Left ventricle myocardium superior (tissue), 1 donor: ENCODE data around the gene CYP26B1. TPM values are rescaled to one million over a fixed set of nuclear protein-coding genes. Genes with fewer than 3 reads are reported as not detected.
A peak's percentile ranks its signal among the peaks of the same experiment; 100 is the strongest.

Experiments
- ATAC-seq: fragments of 200-7000 bp; cut with Tn5 transposase; one replicate; pipeline ENCODE4 v1.9.1; 2020; ENCODE audit warnings: mild to moderate bottlenecking, moderate library complexity
- DNase-seq: peaks from one replicate; pipeline ENCODE4 v3.0.0-alpha.2; 2020
- intact Hi-C: fragments of 100-400 bp; cut with micrococcal nuclease; formaldehyde crosslinking; loops from one replicate; pipeline ENCODE4 v1.11.0; 2022
- total RNA-seq: library from RNA; stranded (reverse); fragmentation: NEBNext Ultra II Directional; extraction: Animal tissue kit (Norgen Biotek cat#: 25700); gene quantifications from one replicate; pipeline ENCODE4 v1.2.1, GENCODE V29; 2021
- donor health status: DM: no; HTN: yes; CAD: no; lungs with severe emphysema.

The CYP26B1 gene
- total RNA-seq, 1 donor from 2014 or later: 4.2 TPM

- DNase-seq: no peak
- intact Hi-C loops: no loop called here
- ATAC-seq: no peak
These were observed 29.3 kb downstream of the CYP26B1 start for GRCh38 chr2:72118386-72118785.

GRCh38 chr2:72117718-72118117 is 29.9 kb downstream of the CYP26B1 start:
- intact Hi-C loops: no loop called here
- DNase-seq (no peak), ATAC-seq (no peak)

- DNase-seq (no peak), ATAC-seq (no peak)
- intact Hi-C loops: no loop called here
These were observed 30.6 kb downstream of the CYP26B1 start for GRCh38 chr2:72117029-72117428.

DNA sequence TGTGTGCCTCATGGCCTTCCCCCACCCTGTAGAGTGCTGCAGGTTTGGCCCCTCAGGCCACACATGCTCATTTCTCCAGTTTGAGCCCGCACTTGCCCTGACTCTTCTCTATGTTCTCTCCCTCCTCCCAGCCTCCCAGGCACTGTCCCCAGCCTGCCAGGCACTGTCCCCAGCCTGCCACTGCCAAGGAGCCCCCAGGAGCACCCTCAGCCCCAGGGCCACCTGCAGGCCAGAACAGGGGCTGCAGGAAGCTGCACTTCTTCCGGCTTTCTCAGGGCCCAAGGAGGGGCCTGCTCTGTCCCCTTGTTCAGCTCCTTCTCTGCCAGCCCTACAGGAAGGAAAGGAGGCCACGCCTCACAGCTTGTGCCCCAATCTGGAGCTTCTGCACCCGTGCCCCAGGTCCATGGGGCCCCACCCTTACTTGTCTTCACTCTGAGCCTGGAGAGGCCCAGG is 31.6 kb downstream of the CYP26B1 start:
- ATAC-seq (no peak), DNase-seq (no peak)
- intact Hi-C loops: no loop called here

GRCh38 chr2:72115110-72116080 is 32.3 kb downstream of the CYP26B1 start:
- intact Hi-C loops: no loop called here
- ATAC-seq (peak; percentile 57), DNase-seq (no peak)

DNA sequence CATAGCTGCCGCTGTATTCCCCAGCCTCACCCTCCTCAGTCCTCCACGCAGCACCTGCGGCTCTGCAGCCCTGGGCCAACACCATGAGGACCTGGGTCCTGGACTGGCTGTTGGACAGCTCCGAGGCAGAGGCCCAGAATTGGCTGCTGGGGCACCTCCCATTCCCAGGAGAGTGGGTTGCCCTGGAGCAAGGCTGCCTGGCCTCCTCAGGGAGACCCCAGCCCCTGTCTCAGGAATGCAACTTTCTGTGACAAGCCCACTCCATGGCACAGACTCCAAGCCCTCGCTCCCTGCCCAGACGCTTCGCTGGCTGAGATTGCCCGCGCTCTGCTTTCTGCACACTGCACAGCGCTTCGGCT is 33.0 kb downstream of the CYP26B1 start:
- DNase-seq: no peak
- ATAC-seq: no peak
- intact Hi-C loops: no loop called here

GRCh38 chr2:72113847-72114692 is 33.6 kb downstream of the CYP26B1 start:
- intact Hi-C loops: no loop called here
- ATAC-seq (no peak), DNase-seq (no peak)

DNA sequence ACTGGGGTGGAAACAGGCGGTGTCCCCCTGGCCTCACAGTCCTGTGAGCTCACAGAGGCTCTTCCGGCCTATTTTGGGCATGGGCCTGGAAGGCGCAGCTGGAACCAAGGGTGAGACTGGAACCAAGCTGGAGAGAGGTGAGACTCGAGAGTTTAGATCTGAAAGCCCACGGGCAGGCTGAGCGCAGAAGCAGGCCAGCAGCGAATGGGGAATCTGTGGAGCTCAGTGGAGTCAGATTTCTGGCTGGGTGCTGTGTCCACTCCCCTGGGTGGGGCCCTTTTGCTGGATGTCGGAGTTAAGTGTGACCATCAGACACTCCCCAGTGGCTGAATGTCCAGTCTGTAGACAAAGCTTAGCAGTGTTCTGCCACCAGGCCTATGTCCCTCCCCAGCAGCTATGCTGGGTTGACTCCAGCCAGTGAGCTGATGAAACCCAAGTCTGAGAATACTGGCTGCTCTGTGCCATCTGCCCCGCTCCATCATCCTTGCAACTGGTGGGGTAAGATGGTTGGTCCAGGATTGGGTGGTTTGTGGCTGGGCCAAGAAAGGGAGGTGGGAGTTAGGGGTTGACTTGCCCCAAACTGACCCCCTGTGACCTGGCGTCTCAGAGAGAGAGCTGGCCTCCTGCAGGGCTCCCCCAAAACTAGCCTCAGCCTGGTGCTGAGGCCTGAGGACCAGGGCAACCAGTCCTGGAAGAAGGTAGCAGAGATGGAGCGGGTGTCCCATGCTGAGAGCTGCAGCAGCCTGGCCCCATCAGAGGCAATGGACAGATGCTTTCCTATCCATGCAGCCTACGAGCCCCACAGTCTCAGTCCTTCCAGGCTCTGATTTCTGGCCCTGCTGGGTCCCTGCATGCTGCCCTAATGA is 34.4 kb downstream of the CYP26B1 start:
- intact Hi-C loops: no loop called here
- ATAC-seq: peak; percentile 43
- no peak for DNase-seq

GRCh38 chr2:72112401-72112800 is 35.3 kb downstream of the CYP26B1 start:
- intact Hi-C loops: no loop called here
- DNase-seq (no peak), ATAC-seq (no peak)

- no peak for ATAC-seq
- intact Hi-C loops: no loop called here
- no peak for DNase-seq
These were observed 36.6 kb downstream of the CYP26B1 start for GRCh38 chr2:72111061-72111460.

DNA sequence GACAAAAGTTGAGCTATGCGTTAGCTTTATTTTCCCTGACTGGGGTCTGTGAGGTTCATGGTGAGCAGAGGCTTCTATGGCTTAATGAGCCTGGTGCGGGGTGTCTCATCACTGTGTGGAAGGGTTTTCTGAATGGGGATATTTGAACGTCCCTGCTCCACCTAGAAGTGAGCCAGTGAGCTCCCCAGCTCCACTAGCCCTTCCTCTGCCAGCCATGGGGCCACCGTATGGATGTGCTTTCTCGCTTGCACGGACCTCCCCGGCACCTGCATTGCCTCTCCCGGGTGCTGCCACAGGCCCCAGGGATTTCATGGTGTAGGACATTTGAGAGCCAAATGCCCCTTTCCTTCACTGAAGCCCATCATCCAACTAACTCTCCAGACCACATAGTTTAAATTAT is 37.8 kb downstream of the CYP26B1 start:
- DNase-seq (no peak), ATAC-seq (no peak)

DNA sequence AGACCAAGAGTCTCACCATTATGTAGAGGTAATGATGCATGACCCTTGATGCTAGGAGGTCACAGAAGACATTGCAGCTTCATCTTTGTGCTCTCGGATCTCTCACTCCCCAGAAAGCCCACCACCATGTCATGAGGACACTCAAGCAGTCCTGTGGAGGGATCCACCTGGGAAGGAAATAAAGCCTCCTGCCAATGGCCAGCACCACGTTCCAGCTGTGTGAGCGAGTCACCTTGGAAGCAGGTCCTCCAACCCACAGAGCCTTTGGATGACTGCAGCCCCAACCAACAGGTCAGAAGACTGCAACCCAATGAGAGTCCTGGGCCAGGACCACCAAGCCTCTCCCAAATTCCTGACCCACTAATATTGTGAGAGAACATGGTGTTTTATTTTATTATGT is 38.4 kb downstream of the CYP26B1 start:
- ATAC-seq: no peak
- intact Hi-C loops: no loop called here
- no peak for DNase-seq

More for the DNA sequence above, 37.8 kb downstream of the CYP26B1 start:
- intact Hi-C loops: no loop called here

GRCh38 chr2:72108121-72108520 is 39.5 kb downstream of the CYP26B1 start:
- DNase-seq (no peak), ATAC-seq (no peak)
- intact Hi-C loops: no loop called here

GRCh38 chr2:72106978-72107377 is 40.7 kb downstream of the CYP26B1 start:
- intact Hi-C loops: no loop called here
- DNase-seq (no peak), ATAC-seq (no peak)

- ATAC-seq: no peak
- no peak for DNase-seq
- intact Hi-C loops: no loop called here
These were observed 42.7 kb downstream of the CYP26B1 start for GRCh38 chr2:72104821-72105588.

DNA sequence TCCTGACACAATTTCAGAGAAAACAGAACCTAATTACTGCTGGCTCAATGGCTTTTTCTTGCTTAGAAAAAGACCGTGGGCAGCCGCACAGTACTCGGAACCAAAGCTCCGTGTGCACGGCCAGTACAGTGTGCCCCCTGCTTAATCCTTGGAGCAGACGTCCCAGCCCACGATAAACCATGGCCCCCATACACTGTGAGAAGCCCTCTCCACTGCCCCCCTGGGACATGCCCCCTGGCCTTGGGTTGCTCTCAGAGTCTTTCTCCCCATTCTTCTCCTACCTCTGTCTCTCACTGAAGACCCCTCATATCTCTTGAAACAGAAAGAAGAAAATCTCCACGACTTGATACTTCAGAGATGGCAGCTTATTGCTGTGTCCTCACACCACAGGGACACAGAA is 44.0 kb downstream of the CYP26B1 start:
- no peak for DNase-seq
- intact Hi-C loops: no loop called here
- ATAC-seq: no peak

DNA sequence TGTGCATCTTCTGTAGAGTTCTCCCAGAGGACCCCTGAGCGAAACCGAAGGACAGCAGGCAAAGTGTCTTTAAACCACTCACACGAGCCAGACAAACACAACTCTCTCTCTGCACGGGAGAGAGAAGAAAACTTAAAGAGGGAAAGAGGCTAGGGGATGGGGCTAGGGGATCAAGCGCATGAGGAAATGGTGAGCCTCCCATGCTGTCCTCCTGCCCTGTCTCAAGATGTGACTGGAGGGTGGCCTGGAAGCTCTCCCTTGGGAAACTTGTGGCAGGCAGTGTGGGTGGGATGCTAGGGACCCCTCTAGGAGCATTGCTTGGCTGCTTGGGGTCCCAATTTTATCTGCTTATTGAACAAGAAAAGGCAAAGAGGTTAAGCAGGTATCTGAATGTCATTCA is 44.5 kb downstream of the CYP26B1 start:
- intact Hi-C loops: no loop called here
- ATAC-seq (no peak), DNase-seq (no peak)

- DNase-seq (no peak), ATAC-seq (no peak)
- intact Hi-C loops: no loop called here
These were observed 48.7 kb downstream of the CYP26B1 start for GRCh38 chr2:72098935-72099334.

DNA sequence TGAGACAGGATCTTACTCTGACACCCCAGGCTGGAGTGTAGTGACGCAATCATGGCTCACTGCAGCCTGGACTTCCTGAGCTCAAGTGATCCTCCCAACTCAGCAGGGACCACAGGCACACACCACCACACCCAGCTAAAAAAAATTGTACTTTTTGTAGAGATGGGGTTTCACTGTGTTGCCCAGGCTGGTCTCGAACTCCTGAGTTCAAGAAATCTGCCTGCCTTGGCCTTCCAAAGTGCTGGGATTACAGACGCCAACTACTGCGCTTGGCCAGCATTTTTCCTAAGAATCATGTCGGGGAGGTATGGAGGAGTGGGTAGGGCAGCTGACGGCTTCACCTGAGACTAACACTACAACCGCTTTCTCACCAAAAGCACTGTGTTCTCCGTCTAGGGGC is 50.4 kb downstream of the CYP26B1 start:
- DNase-seq: no peak
- intact Hi-C loops: no loop called here
- no peak for ATAC-seq
